ENCODE data around the gene TLK1. TPM values are rescaled to one million over a fixed set of nuclear protein-coding genes. Genes with fewer than 3 reads are reported as not detected.

Gene TLK1
- total and polyA plus RNA-seq, 2 donors (not counting 3 experiments of a cell fraction or from before 2014, with no cell fraction given) = 5.8 to 62.7 TPM

GRCh38 chr2:170944545-170944944 lies 216.1 kb downstream of the TLK1 start:
- Histone ChIP-seq H4K20me1 (replicated peaks; ENCODE audit: control insufficient read depth, extremely low read depth, insufficient read depth, low read length) (peaks cover 26% of the 10 kb centered on the region), H3K9me3 (replicated peaks; ENCODE audit: control insufficient read depth, insufficient read depth, low read length) (no peaks in the 10 kb centered on the region), H3K27me3 (ENCODE audit: control insufficient read depth in 2 of 2, insufficient read depth in 2 of 2, low read length in 2 of 2) (no peaks in the 10 kb centered on the region), H3K9me1 (replicated peaks; ENCODE audit: control insufficient read depth, extremely low read depth, insufficient read depth, low read length) (peaks cover 8% of the 10 kb centered on the region), H2AFZ (ENCODE audit: low read depth, low read length) (no peak overlapping the region), H3K27ac (ENCODE audit: insufficient read depth, low read depth, low read length) (no peak overlapping the region), H3K4me1 (ENCODE audit: control insufficient read depth, extremely low read depth, insufficient read depth, low read length) (no peaks in the 10 kb centered on the region), H3K4me2 (ENCODE audit: insufficient read depth, low read length) (no peak overlapping the region), H3K79me2 (ENCODE audit: control insufficient read depth, insufficient read depth, low read length) (peaks cover 88% of the 10 kb centered on the region), H3K9ac (replicated peaks; ENCODE audit: extremely low read depth, insufficient read depth, low read length) (no peak overlapping the region), H3K36me3 (ENCODE audit: control insufficient read depth in 2 of 2, extremely low read depth in 1 of 2, insufficient read depth in 2 of 2, low read length in 2 of 2) (peaks cover 0 to 1% of the 10 kb centered on the region in 2 experiments), H3K4me3 (replicated peaks in 1 of 3; ENCODE audit: insufficient read depth in 1 of 3, low read depth in 1 of 3, low read length in 3 of 3) (no peak overlapping the region)
- no TSS peak for BruUV-seq (replicated peaks)
- POLR2A ChIA-PET = no interaction called here
- intact Hi-C loops (cut with micrococcal nuclease) (no loop called here), dilution Hi-C loops (cut with MboI; ENCODE audit: extremely low pct_ligation_motif_present, low sequenced_read_pairs) (no loop called here)
- CTCF ChIA-PET = interaction anchor here (1.0 to 1.3 kb wide), 2 partner anchors 9 to 10 kb away, joined by 3 to 4 read pairs; no protein-coding TSS in a partner anchor
- FAIRE-seq (no peak), DNase-seq (ENCODE audit: low read depth, low spot score) (no peak)
- TF ChIP-seq EZH2 (IDR thresholded peaks at IDR 0.05; ENCODE audit: borderline replicate concordance, low read depth, low read length, severe bottlenecking) (no peak), FOS (IDR thresholded peaks at IDR 0.05; ENCODE audit: borderline replicate concordance, insufficient read depth, low read length) (no peak)

GRCh38 chr2:170943596-170943995 lies 217.1 kb downstream of the TLK1 start:
- Histone ChIP-seq H4K20me1 (replicated peaks; ENCODE audit: control insufficient read depth, extremely low read depth, insufficient read depth, low read length) (peaks cover 31% of the 10 kb centered on the region), H2AFZ (ENCODE audit: low read depth, low read length) (no peak overlapping the region), H3K9ac (replicated peaks; ENCODE audit: extremely low read depth, insufficient read depth, low read length) (no peak overlapping the region), H3K79me2 (ENCODE audit: control insufficient read depth, insufficient read depth, low read length) (peaks cover 97% of the 10 kb centered on the region), H3K4me2 (ENCODE audit: insufficient read depth, low read length) (no peak overlapping the region), H3K4me3 (replicated peaks in 1 of 3; ENCODE audit: insufficient read depth in 1 of 3, low read depth in 1 of 3, low read length in 3 of 3) (no peak overlapping the region), H3K36me3 (ENCODE audit: control insufficient read depth in 2 of 2, extremely low read depth in 1 of 2, insufficient read depth in 2 of 2, low read length in 2 of 2) (no peaks in the 10 kb centered on the region), H3K9me1 (replicated peaks; ENCODE audit: control insufficient read depth, extremely low read depth, insufficient read depth, low read length) (peaks cover 8% of the 10 kb centered on the region), H3K4me1 (ENCODE audit: control insufficient read depth, extremely low read depth, insufficient read depth, low read length) (no peaks in the 10 kb centered on the region), H3K9me3 (replicated peaks; ENCODE audit: control insufficient read depth, insufficient read depth, low read length) (no peaks in the 10 kb centered on the region), H3K27ac (ENCODE audit: insufficient read depth, low read depth, low read length) (no peak overlapping the region), H3K27me3 (ENCODE audit: control insufficient read depth in 2 of 2, insufficient read depth in 2 of 2, low read length in 2 of 2) (no peaks in the 10 kb centered on the region)
- DNase-seq (ENCODE audit: low read depth, low spot score) (no peak), FAIRE-seq (no peak)
- dilution Hi-C loops (cut with MboI; ENCODE audit: extremely low pct_ligation_motif_present, low sequenced_read_pairs) (no loop called here), intact Hi-C loops (cut with micrococcal nuclease) (no loop called here)
- POLR2A ChIA-PET = no interaction called here
- TF ChIP-seq MYC (IDR thresholded peaks at IDR 0.05; ENCODE audit: low read depth, low read length) = no peak
- TF ChIP-seq EZH2 (IDR thresholded peaks at IDR 0.05; ENCODE audit: borderline replicate concordance, low read depth, low read length, severe bottlenecking) = no peak
- TF ChIP-seq, protein P1, sequence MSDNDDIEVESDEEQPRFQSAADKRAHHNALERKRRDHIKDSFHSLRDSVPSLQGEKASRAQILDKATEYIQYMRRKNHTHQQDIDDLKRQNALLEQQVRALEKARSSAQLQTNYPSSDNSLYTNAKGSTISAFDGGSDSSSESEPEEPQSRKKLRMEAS (IDR thresholded peaks at IDR 0.05; ENCODE audit: insufficient read depth, insufficient read length) = no peak
- no peak for TF ChIP-seq POLR2A (IDR thresholded peaks at IDR 0.05; ENCODE audit: low read depth, low read length)
- no peak for TF ChIP-seq JUN (IDR thresholded peaks at IDR 0.05; ENCODE audit: borderline replicate concordance, insufficient read depth, insufficient read length, low read depth)
- TF ChIP-seq, protein P2, sequence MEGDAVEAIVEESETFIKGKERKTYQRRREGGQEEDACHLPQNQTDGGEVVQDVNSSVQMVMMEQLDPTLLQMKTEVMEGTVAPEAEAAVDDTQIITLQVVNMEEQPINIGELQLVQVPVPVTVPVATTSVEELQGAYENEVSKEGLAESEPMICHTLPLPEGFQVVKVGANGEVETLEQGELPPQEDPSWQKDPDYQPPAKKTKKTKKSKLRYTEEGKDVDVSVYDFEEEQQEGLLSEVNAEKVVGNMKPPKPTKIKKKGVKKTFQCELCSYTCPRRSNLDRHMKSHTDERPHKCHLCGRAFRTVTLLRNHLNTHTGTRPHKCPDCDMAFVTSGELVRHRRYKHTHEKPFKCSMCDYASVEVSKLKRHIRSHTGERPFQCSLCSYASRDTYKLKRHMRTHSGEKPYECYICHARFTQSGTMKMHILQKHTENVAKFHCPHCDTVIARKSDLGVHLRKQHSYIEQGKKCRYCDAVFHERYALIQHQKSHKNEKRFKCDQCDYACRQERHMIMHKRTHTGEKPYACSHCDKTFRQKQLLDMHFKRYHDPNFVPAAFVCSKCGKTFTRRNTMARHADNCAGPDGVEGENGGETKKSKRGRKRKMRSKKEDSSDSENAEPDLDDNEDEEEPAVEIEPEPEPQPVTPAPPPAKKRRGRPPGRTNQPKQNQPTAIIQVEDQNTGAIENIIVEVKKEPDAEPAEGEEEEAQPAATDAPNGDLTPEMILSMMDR (IDR thresholded peaks at IDR 0.05; ENCODE audit: extremely low read depth in 1 of 2, insufficient read depth in 1 of 2, low read depth in 1 of 2, low read length in 2 of 2) = no peak
- no peak for TF ChIP-seq GATA2 (IDR thresholded peaks at IDR 0.05; ENCODE audit: insufficient read depth, insufficient read length, low read depth, low read length)
- no peak for TF ChIP-seq FOS (IDR thresholded peaks at IDR 0.05; ENCODE audit: borderline replicate concordance, insufficient read depth, low read length)
- CTCF ChIA-PET = interaction anchor here (0.8 kb wide), 1 partner anchor 15 kb away, joined by 3 read pairs; the partner anchor contains the start of gene GORASP2
- BruUV-seq (replicated peaks) = no TSS peak

Data from endothelial cell of umbilical vein (primary cell).